H9 (cell line): ENCODE data around the gene MAML3. TPM values are rescaled to one million over a fixed set of nuclear protein-coding genes. Genes with fewer than 3 reads are reported as not detected.

Source experiments
- DNase-seq: peaks from one replicate; pipeline ENCODE4 v3.0.0-alpha.2; 2017
- H2AFZ ChIP-seq: one replicate; pipeline ENCODE4 v1.6.1; 2013; ENCODE audit warnings: mild to moderate bottlenecking, low read length, control low read depth, moderate library complexity
- H2AK5ac ChIP-seq: 2 replicates; pipeline ENCODE4 v1.6.1; 2013; ENCODE audit warnings: low read length, control low read depth, mixed read lengths; ENCODE audit not compliant: insufficient read length
- H2BK120ac ChIP-seq: one replicate; pipeline ENCODE4 v1.6.1; 2013; ENCODE audit warnings: low read depth, mild to moderate bottlenecking, low read length, control low read depth, inconsistent platforms; ENCODE audit not compliant: poor library complexity, severe bottlenecking
- H2BK12ac ChIP-seq: 2 replicates; pipeline ENCODE4 v1.6.1; 2013; ENCODE audit warnings: low read length, control low read depth, mixed read lengths, low read depth; ENCODE audit not compliant: insufficient read length
- H2BK15ac ChIP-seq: 2 replicates; pipeline ENCODE4 v1.6.1; 2013; ENCODE audit warnings: low read depth, low read length, control low read depth
- H2BK20ac ChIP-seq: one replicate; pipeline ENCODE4 v1.6.1; 2013; ENCODE audit warnings: low read depth, mild to moderate bottlenecking, low read length, control low read depth, inconsistent platforms; ENCODE audit not compliant: poor library complexity, severe bottlenecking
- H2BK5ac ChIP-seq: 2 replicates; pipeline ENCODE4 v1.6.1; 2013; ENCODE audit warnings: low read length, control low read depth, mixed read lengths; ENCODE audit not compliant: insufficient read length
- H3K14ac ChIP-seq: 2 replicates; pipeline ENCODE4 v1.6.1; 2013; ENCODE audit warnings: low read length, control low read depth; ENCODE audit not compliant: insufficient read depth
- H3K18ac ChIP-seq: 2 replicates; pipeline ENCODE4 v1.6.1; 2013; ENCODE audit warnings: low read depth, mild to moderate bottlenecking, mixed read lengths, low read length, control low read depth; ENCODE audit not compliant: insufficient read length
- H3K23ac ChIP-seq: 2 replicates; pipeline ENCODE4 v1.6.1; 2013; ENCODE audit warnings: low read length, control low read depth, mixed read lengths, low read depth; ENCODE audit not compliant: insufficient read length
- H3K23me2 ChIP-seq: 2 replicates; pipeline ENCODE4 v1.6.1; 2013; ENCODE audit warnings: low read depth, mild to moderate bottlenecking, mixed read lengths, low read length, control low read depth; ENCODE audit not compliant: insufficient read length, poor library complexity, severe bottlenecking
- H3K27ac ChIP-seq: 2 replicates; pipeline ENCODE4 v1.5.1; 2013; ENCODE audit warnings: low read length, control low read depth, mixed read lengths, low read depth; ENCODE audit not compliant: insufficient read length
- H3K27me3 ChIP-seq: 2 replicates; pipeline ENCODE4 v1.6.1; 2013; ENCODE audit warnings: low read length, control low read depth, inconsistent platforms; ENCODE audit not compliant: insufficient read depth
- H3K4ac ChIP-seq: 2 replicates; pipeline ENCODE4 v1.6.1; 2013; ENCODE audit warnings: low read depth, mild to moderate bottlenecking, control low read depth, inconsistent platforms, low read length, moderate library complexity
- H3K4me1 ChIP-seq: 2 replicates; pipeline ENCODE4 v1.6.1; 2013; ENCODE audit warnings: low read length, control low read depth, inconsistent platforms; ENCODE audit not compliant: insufficient read depth
- H3K4me2 ChIP-seq: 2 replicates; pipeline ENCODE4 v1.6.1; 2013; ENCODE audit warnings: low read length, control low read depth, mixed read lengths; ENCODE audit not compliant: insufficient read length, insufficient read depth
- H3K56ac ChIP-seq: 2 replicates; pipeline ENCODE4 v1.6.1; 2013; ENCODE audit warnings: low read depth, mild to moderate bottlenecking, mixed read lengths, low read length, control low read depth; ENCODE audit not compliant: insufficient read length
- H3K79me1 ChIP-seq: 2 replicates; pipeline ENCODE4 v1.6.1; 2013; ENCODE audit warnings: low read depth, mild to moderate bottlenecking, moderate library complexity, low read length, control low read depth, inconsistent platforms; ENCODE audit not compliant: insufficient read depth, poor library complexity, severe bottlenecking
- H3K79me2 ChIP-seq: 2 replicates; pipeline ENCODE4 v1.6.1; 2013; ENCODE audit warnings: low read length, control low read depth, inconsistent platforms; ENCODE audit not compliant: insufficient read depth
- H3K9ac ChIP-seq: 2 replicates; pipeline ENCODE4 v1.6.1; 2013; ENCODE audit warnings: low read length, control low read depth, mixed read lengths; ENCODE audit not compliant: insufficient read length; ENCODE audit errors: extremely low read depth
- H3K9me3 ChIP-seq: one replicate; pipeline ENCODE4 v1.6.1; 2013; ENCODE audit warnings: low read depth, low read length, inconsistent platforms; ENCODE audit not compliant: control insufficient read depth
- H3T11ph ChIP-seq: one replicate; pipeline ENCODE4 v1.6.1; 2013; ENCODE audit warnings: mild to moderate bottlenecking, low read length, control low read depth, inconsistent platforms
- H4K20me1 ChIP-seq: one replicate; pipeline ENCODE4 v1.6.1; 2013; ENCODE audit not compliant: control insufficient read depth, insufficient read length, insufficient read depth
- H4K5ac ChIP-seq: 2 replicates; pipeline ENCODE4 v1.6.1; 2013; ENCODE audit warnings: low read depth, mild to moderate bottlenecking, mixed read lengths, low read length, control low read depth; ENCODE audit not compliant: insufficient read length
- H4K8ac ChIP-seq: replicated peaks from 2 replicates; pipeline ENCODE4 v1.6.1; 2013; ENCODE audit warnings: low read length, control low read depth, mixed read lengths, low read depth; ENCODE audit not compliant: insufficient read length
- H4K91ac ChIP-seq: 2 replicates; pipeline ENCODE4 v1.6.1; 2013; ENCODE audit warnings: low read depth, mild to moderate bottlenecking, moderate library complexity, mixed read lengths, low read length, control low read depth; ENCODE audit not compliant: insufficient read length
- H3K27ac Mint-ChIP-seq, 3 experiments: 2 replicates in 2 of 3; 3 replicates in 1 of 3; pipeline ENCODE4 v1.8.0; 2020 to 2021; ENCODE audit warnings: mixed read lengths in 3 of 3, mild to moderate bottlenecking in 1 of 3, moderate library complexity in 1 of 3
- H3K27me3 Mint-ChIP-seq: 2 replicates; pipeline ENCODE4 v1.8.0; 2021; ENCODE audit warnings: low read depth, mild to moderate bottlenecking, moderate library complexity, mixed read lengths
- H3K36me3 Mint-ChIP-seq, 3 experiments: 2 replicates in 2 of 3; 3 replicates in 1 of 3; pipeline ENCODE4 v1.8.0; 2020 to 2021; ENCODE audit warnings: low read depth in 3 of 3, mixed read lengths in 3 of 3; ENCODE audit not compliant: insufficient read depth in 1 of 3
- H3K4me1 Mint-ChIP-seq, 2 experiments: 2 replicates each; pipeline ENCODE4 v1.8.0; 2020; ENCODE audit warnings: mixed read lengths in 2 of 2
- H3K4me3 Mint-ChIP-seq, 2 experiments: 2 replicates in 1 of 2; 3 replicates in 1 of 2; pipeline ENCODE4 v1.8.0; 2020 to 2021; ENCODE audit warnings: mild to moderate bottlenecking in 2 of 2, mixed read lengths in 2 of 2, moderate library complexity in 1 of 2
- H3K9me3 Mint-ChIP-seq, 2 experiments: 2 replicates in 1 of 2; 3 replicates in 1 of 2; pipeline ENCODE4 v1.8.0; 2020; ENCODE audit warnings: mild to moderate bottlenecking in 2 of 2, mixed read lengths in 2 of 2, moderate library complexity in 1 of 2
- CTCF ChIP-seq: fragments of 200-600 bp; sonication (generic); conservative IDR thresholded peaks from 3 replicates; pipeline ENCODE4 v1.8.0; 2021; ENCODE audit warnings: antibody characterized with exemption, mild to moderate bottlenecking
- WGBS: extraction: QIAGEN DNeasy Blood & Tissue Kit; methylation state at CpG from one replicate; pipeline ENCODE4 v1.1.7; 2013; ENCODE audit warnings: missing lambda C conversion rate, low lambda C conversion rate, mixed read lengths; ENCODE audit not compliant: insufficient read length; ENCODE audit errors: extremely low coverage; 5-methylcytosine and 5-hydroxymethylcytosine counted together
- total RNA-seq: library from RNA; stranded (reverse); gene quantifications from 2 replicates; pipeline ENCODE4 v1.2.1, GENCODE V29; 2021

MAML3 gene
- total RNA-seq, 1 experiment from 2014 or later: 3.9 TPM

DNA sequence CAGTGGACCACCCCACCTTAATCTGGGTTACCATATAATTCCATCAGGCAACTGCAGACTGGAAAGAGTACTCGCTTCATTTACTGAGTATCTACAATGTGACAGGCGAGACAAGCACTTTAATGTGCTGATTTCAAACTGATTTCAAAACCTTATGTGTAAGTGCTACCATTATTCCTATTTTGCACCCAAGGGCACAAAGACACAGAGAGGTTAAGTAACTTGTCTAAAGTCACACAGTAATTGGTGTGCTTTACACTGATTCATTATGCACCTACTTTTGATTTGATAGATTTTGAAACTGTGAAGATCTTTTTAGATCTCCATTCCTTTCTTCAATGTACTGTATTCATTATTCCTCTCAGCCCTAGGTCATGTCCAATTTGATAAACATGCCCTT, 296.0 kb downstream of the MAML3 start:
- no peak overlapping the region for H3K27ac Mint-ChIP-seq
- Histone ChIP-seq H3K23me2 (no peaks in the 10 kb centered on the region), H3K56ac (no peak overlapping the region), H2BK120ac (no peak overlapping the region), H3K23ac (no peak overlapping the region), H2BK20ac (no peak overlapping the region), H3K27me3 (no peaks in the 10 kb centered on the region), H2BK5ac (no peak overlapping the region), H4K8ac (no peak overlapping the region), H4K20me1 (no peaks in the 10 kb centered on the region), H2BK15ac (no peak overlapping the region), H3K14ac (no peak overlapping the region), H2BK12ac (no peak overlapping the region), H3K79me2 (no peaks in the 10 kb centered on the region), H3K4ac (no peak overlapping the region), H3K79me1 (no peaks in the 10 kb centered on the region), H3K4me1 (peaks cover 4% of the 10 kb centered on the region; the same call in 1 of the 2 replicates), H3T11ph (no peak overlapping the region), H4K91ac (no peak overlapping the region), H4K5ac (no peak overlapping the region), H3K27ac (no peak overlapping the region), H3K9me3 (no peaks in the 10 kb centered on the region), H3K18ac (no peak overlapping the region), H3K9ac (no peak overlapping the region), H2AFZ (no peak overlapping the region), H3K4me2 (no peak overlapping the region), H2AK5ac (no peak overlapping the region)
- H3K4me3 Mint-ChIP-seq: no peak overlapping the region
- H3K36me3 Mint-ChIP-seq: no peaks in the 10 kb centered on the region
- WGBS: no CpG with 5 or more reads among the region's 2 CpGs
- no peak for TF ChIP-seq CTCF
- no peak for DNase-seq
- no peaks in the 10 kb centered on the region for H3K27me3 Mint-ChIP-seq
- H3K4me1 Mint-ChIP-seq: peaks cover 55 to 59% of the 10 kb centered on the region in 2 experiments
- no peaks in the 10 kb centered on the region; a peak in 1 of 5 replicates for H3K9me3 Mint-ChIP-seq
